K562 (cell line): Measurements from ENCODE around the gene MACF1.

Experiments
- CREB3L1 ChIP-seq: fragments of 450-650 bp; IDR thresholded peaks from 2 replicates; pipeline ENCODE4 v1.6.1; 2014; ENCODE audit warnings: low read depth, mild to moderate bottlenecking, moderate library complexity, borderline replicate concordance
- ELK1 ChIP-seq: sonication (generic); formaldehyde crosslinking; IDR thresholded peaks from 2 replicates; pipeline ENCODE4 v1.8.1; 2022; ENCODE audit warnings: missing genetic modification reagents
- JUN ChIP-seq, 2 experiments: sonication (generic) in 1 of 2; formaldehyde crosslinking in 1 of 2; IDR thresholded peaks; 2 replicates each; pipeline versions ENCODE4 v1.6.1 to v1.8.0; 2012 to 2022; ENCODE audit warnings: borderline replicate concordance in 2 of 2, mild to moderate bottlenecking in 2 of 2, improper control_type of control experiment in 1 of 2, low read depth in 1 of 2, low read length in 1 of 2, missing genetic modification reagents in 1 of 2
- MECOM ChIP-seq: fragments of 250-450 bp; sonication (Bioruptor Pico); IDR thresholded peaks from 2 replicates; pipeline ENCODE4 v1.8.0; 2022; ENCODE audit warnings: inconsistent platforms
- MITF ChIP-seq: IDR thresholded peaks from 2 replicates; pipeline ENCODE4 v1.6.1; 2014; ENCODE audit warnings: antibody characterized with exemption
- PCBP1 ChIP-seq: fragments of 200-400 bp; formaldehyde crosslinking; IDR thresholded peaks from 2 replicates; pipeline ENCODE4 v1.6.1; 2018; ENCODE audit warnings: mild to moderate bottlenecking, low read depth, low read length; ENCODE audit not compliant: poor library complexity, severe bottlenecking
- POLR2A ChIP-seq: fragments of 450-650 bp; conservative IDR thresholded peaks from 2 replicates; pipeline ENCODE4 v1.6.1; 2016
- POLR2AphosphoS5 ChIP-seq: IDR thresholded peaks from 2 replicates; pipeline ENCODE4 v1.6.1; 2011; ENCODE audit warnings: mild to moderate bottlenecking, low read depth, low read length, moderate library complexity; ENCODE audit not compliant: control insufficient read depth, insufficient read depth
- RERE ChIP-seq: sonication (generic); formaldehyde crosslinking; IDR thresholded peaks from 2 replicates; pipeline ENCODE4 v1.8.0; 2023; ENCODE audit warnings: missing genetic modification reagents, mild to moderate bottlenecking, borderline replicate concordance
- RFX5 ChIP-seq: IDR thresholded peaks from 2 replicates; pipeline ENCODE4 v1.6.1; 2011; ENCODE audit warnings: low read depth, mild to moderate bottlenecking, improper control_type of control experiment, low read length
- TCF3 ChIP-seq: sonication (generic); formaldehyde crosslinking; IDR thresholded peaks from 2 replicates; pipeline ENCODE4 v1.4.0; 2020; ENCODE audit warnings: mild to moderate bottlenecking, missing genetic modification reagents

GRCh38 chr1:39401106-39401505 is 196.6 kb downstream of the MACF1 start:
- no peak for TF ChIP-seq RERE (CRISPR knock-in tag)
- no peak for TF ChIP-seq RFX5
- no peak for TF ChIP-seq ELK1 (CRISPR knock-in tag)
- no peak for TF ChIP-seq PCBP1
- no peak for TF ChIP-seq MITF
- TF ChIP-seq POLR2A, result no peak
- TF ChIP-seq CREB3L1, result no peak
- no peak for TF ChIP-seq JUN (IDR thresholded peaks at IDR 0.05; ENCODE audit: borderline replicate concordance, low read depth, low read length)
- TF ChIP-seq JUN (CRISPR knock-in tag; IDR thresholded peaks at IDR 0.05; ENCODE audit: borderline replicate concordance), result no peak
- TF ChIP-seq MECOM (CRISPR knock-in tag), result no peak
- no peak for TF ChIP-seq TCF3 (CRISPR knock-in tag)
- no peak for TF ChIP-seq POLR2AphosphoS5
